H54 (cell line): Measurements from ENCODE around the gene GLI3.

Source experiments
- DNase-seq: peaks from one replicate; pipeline ENCODE4 v3.0.0; 2011; ENCODE audit warnings: low spot score, mixed read lengths; ENCODE audit not compliant: insufficient read length
- FAIRE-seq: peaks from 3 replicates; lab custom pipeline; 2011; peaks lifted over from hg19 to GRCh38; lab: Jason Lieb, UNC
- POLR2A ChIP-seq: IDR thresholded peaks from 2 replicates; pipeline ENCODE4 v1.6.1; 2011; ENCODE audit warnings: low read depth, mild to moderate bottlenecking, low read length

Gene GLI3

GRCh38 chr7:42117201-42117600 is 119.8 kb downstream of the GLI3 start:
- TF ChIP-seq POLR2A: no peak
- no peak for FAIRE-seq
- no peak for DNase-seq

GRCh38 chr7:42115795-42116194 is 121.2 kb downstream of the GLI3 start:
- no peak for FAIRE-seq
- TF ChIP-seq POLR2A: no peak
- DNase-seq: no peak

- TF ChIP-seq POLR2A: no peak
- FAIRE-seq: no peak
- no peak for DNase-seq
Measured at GRCh38 chr7:42110333-42110732, 126.7 kb downstream of the GLI3 start.

GRCh38 chr7:42108803-42109528 is 128.0 kb downstream of the GLI3 start:
- DNase-seq (no peak), FAIRE-seq (no peak)
- no peak for TF ChIP-seq POLR2A

GRCh38 chr7:42107484-42108240 is 129.3 kb downstream of the GLI3 start:
- DNase-seq (peak; percentile 90), FAIRE-seq (peak; percentile 58)
- no peak for TF ChIP-seq POLR2A

- TF ChIP-seq POLR2A: no peak
- FAIRE-seq (no peak), DNase-seq (no peak)
Measured at GRCh38 chr7:42106562-42106961, 130.4 kb downstream of the GLI3 start.

GRCh38 chr7:42105554-42106358 is 131.3 kb downstream of the GLI3 start:
- no peak for FAIRE-seq
- DNase-seq: no peak
- no peak for TF ChIP-seq POLR2A

- TF ChIP-seq POLR2A: no peak
- FAIRE-seq (no peak), DNase-seq (no peak)
Measured at GRCh38 chr7:42104694-42105093, 132.3 kb downstream of the GLI3 start.

GRCh38 chr7:42104231-42104630 is 132.8 kb downstream of the GLI3 start:
- no peak for FAIRE-seq
- no peak for TF ChIP-seq POLR2A
- no peak for DNase-seq

- TF ChIP-seq POLR2A: no peak
- DNase-seq: no peak
- no peak for FAIRE-seq
Measured at GRCh38 chr7:42103456-42103855, 133.6 kb downstream of the GLI3 start.

- no peak for DNase-seq
- no peak for TF ChIP-seq POLR2A
- FAIRE-seq: no peak
Measured at GRCh38 chr7:42103020-42103419, 134.0 kb downstream of the GLI3 start.

- DNase-seq (no peak), FAIRE-seq (no peak)
- no peak for TF ChIP-seq POLR2A
Measured at GRCh38 chr7:42102301-42102700, 134.7 kb downstream of the GLI3 start.

- DNase-seq: no peak
- FAIRE-seq: no peak
- TF ChIP-seq POLR2A: no peak
Measured at GRCh38 chr7:42100156-42100508, 136.9 kb downstream of the GLI3 start.
